GM18499 (cell line): ENCODE results near the gene CTSW.

Source experiments
- ATAC-seq: cut with Tn5 transposase; IDR thresholded peaks from one replicate; pipeline ENCODE4 v1.9.1; 2021; ENCODE audit warnings: moderate number of reproducible peaks; ENCODE audit not compliant: insufficient read depth, unreplicated experiment

The CTSW gene

DNA sequence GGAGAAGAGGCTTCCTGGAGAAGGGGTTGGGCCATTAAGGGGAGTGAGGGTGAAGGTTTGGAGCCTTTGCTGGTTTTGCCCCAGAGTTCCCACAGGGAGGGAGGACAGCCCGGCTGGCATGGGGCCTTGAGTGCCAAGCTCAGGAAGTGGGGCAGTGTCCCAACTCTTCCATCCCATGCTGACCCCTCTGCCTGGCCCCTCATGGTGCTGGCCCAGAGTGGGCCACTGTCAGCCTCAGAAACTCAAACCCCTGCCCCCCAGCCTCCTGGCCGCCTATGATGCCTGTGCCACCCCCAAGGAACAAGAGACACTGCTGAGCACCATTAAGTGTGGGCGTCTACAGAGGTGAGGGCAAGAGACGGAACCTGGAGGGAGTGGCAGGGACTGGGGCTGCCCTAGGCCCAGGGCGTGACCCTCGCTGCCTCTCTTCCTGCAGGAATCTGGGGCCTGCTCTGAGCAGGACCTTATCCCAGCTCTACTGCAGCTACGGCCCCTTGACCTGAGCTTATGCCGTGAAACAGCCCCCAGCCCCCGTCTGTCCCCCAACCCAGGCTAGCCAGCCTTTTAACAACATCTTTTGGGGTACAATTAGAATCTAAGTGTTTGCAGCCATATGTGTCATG, 14.0 kb upstream of the CTSW start:
- ATAC-seq: no peak

GRCh38 chr11:65866509-65867283, 12.9 kb upstream of the CTSW start:
- no peak for ATAC-seq

- ATAC-seq: no peak
Observed at GRCh38 chr11:65867284-65868071, 12.2 kb upstream of the CTSW start.

DNA sequence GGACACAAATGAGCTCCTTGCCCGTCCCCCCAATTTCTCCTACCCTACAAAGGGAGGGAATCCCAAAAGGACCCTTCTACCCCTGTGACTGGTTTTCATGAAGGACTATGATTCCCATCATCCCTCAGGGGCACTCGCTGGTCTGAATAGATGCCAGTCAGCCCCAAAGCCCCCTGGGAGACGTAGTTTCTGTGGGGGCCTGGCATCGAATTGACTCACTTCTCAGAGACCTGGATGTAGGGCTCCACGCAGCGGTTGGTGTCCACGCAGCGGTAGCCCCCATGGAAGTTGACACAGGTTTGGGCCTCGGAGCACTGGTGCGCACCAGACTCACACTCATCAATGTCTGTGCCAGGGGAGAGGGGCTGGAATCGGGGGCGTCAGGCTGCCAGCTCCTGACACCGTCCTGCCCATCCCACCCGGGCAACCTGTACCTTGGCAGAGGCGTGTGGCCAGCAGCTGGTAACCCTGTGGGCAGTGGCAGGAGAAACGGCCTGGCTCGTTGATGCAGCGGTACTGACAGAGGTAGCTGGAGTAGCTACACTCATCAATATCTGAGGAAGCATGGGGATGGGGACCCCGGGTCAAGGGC, 11.5 kb upstream of the CTSW start:
- no peak for ATAC-seq

GRCh38 chr11:65868907-65869306, 10.7 kb upstream of the CTSW start:
- ATAC-seq: no peak

GRCh38 chr11:65869643-65870306, 9.9 kb upstream of the CTSW start:
- ATAC-seq: no peak

DNA sequence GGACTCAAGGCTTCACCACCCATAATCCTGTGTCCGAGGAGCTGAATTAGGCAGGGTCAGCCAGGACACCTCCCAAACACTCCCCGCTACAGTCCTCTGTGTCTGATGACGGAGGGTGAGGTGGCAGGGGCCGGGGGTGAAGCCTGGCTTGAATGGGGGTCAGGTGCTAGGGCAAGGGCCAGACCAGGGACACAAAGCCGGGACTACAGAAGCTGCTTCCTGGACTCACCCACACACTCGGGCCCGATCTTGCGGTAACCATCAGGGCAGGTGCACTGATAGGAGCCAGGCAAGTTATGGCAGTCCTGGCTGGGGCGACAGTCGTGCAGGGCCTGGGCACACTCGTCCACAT, 9.4 kb upstream of the CTSW start:
- no peak for ATAC-seq

DNA sequence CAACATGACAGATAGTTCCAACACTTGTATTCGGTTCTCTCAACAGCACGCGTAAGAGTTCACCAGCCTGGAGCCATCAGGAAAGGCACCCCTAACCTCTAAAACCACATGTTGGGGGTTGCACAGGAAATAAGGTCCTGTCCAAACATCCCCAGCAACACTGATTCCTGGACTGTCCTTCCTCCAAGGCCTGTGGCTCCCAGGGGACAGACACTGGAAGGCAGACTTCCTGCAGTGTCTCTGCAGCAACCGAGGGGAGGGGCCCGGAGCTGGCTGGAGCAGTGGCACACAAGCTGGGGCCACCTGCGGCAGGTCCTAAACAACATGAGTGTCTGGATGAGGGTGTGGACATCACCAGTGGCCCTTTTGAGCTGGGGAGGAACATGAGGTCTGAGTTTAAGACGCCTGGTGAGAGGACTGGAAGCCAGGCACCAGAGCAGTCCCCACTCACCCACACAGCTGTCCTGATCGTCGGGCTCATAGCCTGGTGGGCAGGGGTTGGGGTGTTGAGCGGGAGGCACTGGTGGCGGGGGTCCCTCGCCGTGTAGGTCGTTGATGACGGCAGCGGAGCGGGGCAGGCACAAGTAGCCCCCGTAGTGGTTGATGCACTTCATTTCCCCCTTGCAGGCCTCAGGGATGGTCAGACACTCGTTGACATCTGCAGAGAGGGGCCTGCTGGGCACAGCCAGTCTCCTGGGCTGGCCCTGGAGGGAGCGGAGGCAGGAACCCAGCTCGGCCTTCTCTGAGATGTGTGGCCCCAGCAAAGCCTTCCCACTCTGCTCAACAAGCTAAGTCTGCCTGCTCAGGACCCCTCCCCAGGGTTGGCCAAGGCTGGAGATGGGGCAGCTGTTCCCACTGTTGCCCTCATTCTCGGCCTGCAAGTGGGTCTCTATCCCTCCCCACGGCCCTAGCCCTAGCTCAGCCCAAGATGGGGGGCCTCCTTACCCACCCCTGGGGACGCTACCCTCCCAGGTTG, 8.6 kb upstream of the CTSW start:
- no peak for ATAC-seq

DNA sequence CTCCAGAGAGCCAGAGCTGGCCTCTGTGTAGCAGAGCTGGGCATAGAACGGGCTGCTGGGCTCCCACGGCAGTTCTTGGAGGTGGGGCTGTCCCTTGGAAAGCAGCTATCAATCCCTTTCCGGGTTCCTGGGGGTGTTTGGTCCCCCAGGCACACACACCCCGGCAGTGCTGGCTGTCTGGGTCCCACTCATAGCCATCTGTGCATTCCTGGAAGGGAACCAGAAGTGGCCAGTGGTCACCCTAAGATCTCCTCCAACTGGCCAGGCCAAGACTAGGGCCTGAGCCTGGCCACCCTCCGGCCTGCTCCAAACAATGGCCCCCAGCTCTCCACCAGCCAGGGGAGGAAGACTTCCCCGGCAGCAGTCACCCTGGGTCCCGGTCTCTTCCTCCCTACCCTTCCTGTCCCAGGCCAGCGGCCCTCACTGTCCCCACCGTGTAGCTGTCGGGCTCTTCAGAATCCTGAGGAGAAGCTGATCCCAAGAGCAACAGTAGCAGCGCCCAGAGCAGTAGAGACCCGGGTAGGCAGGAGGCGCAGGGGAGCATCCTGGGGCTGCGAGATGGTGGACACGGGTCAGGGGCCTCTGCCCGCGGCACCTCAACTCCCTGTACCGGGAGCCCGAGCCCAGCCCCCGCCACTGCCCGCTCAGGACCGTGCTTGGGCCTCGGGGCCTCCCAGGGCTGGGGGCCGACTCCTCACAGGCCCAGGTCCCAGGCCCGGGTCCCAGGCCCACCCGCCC, 7.7 kb upstream of the CTSW start:
- no peak for ATAC-seq

DNA sequence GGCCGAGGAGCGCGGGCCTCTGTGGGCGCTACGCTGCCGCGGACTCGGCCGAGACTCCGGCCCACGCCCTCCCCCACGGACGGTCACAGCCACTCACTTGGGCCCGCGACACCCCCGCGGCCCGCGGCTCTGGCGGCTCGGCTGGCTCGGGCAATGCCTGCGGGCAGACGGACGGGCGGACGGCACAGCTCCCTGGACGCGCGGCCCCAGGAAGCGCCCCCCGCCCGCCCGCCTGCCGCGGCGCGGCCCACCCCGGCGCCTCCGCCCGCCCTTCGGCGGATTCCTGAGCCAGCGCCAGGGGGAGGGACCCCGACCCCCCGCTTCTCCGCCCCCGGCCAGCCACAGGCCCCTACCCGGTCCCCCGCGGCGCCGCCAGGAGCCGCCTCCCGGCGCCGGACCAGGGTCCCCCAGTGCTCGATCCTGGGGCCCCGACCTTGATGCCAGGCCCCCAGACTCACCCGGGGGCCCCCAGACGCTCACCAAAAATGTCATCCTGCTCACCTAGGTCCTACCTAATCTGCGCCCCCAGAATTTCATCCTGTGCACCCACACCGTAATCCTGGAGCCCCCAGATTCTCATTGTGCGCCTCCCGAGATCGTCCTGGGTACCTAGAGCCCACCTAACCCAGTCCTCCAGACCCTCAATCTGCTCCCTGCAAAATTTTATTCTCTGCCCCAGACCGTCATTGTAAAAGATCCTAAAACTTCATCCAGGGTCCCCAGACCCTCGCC, 6.9 kb upstream of the CTSW start, which contains the start of gene EFEMP2:
Gene EFEMP2 (minus strand): TSS at position 215 of the 732 bp plus-strand sequence. CDS start 446 bp downstream, outside the sequence.
- no peak for ATAC-seq

- peak; percentile 46 for ATAC-seq
Observed at GRCh38 chr11:65873318-65874156, 6.1 kb upstream of the CTSW start.

GRCh38 chr11:65880027-65880426, 390 bp downstream of the CTSW start:
- no peak for ATAC-seq

DNA sequence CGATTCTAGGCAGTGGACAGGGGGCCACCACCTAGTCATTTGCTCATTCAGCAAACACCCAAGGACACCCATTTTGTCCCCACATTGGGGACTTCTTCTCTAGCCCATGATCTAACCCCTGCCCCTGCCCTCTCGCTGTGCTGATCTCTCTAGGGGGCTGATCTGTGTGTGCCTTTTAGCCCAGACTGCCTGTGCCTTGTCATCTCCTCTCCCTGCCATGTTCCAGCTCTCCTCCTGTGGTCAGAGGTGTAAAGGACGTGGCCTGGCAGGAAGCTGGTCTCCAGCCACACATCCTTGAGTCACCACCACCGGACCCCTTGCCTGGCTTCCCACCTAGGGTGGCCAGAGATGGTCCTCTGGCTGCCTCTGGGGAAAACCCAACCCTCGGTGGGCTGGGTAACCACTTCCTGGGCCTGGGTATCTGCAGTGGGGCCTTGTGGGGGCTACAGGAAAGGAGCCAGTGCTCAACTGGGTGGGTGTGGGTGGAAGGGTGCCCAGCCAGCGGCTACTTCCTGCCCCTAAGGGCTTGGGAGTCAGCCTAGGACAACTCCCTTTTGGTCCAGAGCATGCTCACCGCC, 1.3 kb downstream of the CTSW start:
- ATAC-seq: no peak

DNA sequence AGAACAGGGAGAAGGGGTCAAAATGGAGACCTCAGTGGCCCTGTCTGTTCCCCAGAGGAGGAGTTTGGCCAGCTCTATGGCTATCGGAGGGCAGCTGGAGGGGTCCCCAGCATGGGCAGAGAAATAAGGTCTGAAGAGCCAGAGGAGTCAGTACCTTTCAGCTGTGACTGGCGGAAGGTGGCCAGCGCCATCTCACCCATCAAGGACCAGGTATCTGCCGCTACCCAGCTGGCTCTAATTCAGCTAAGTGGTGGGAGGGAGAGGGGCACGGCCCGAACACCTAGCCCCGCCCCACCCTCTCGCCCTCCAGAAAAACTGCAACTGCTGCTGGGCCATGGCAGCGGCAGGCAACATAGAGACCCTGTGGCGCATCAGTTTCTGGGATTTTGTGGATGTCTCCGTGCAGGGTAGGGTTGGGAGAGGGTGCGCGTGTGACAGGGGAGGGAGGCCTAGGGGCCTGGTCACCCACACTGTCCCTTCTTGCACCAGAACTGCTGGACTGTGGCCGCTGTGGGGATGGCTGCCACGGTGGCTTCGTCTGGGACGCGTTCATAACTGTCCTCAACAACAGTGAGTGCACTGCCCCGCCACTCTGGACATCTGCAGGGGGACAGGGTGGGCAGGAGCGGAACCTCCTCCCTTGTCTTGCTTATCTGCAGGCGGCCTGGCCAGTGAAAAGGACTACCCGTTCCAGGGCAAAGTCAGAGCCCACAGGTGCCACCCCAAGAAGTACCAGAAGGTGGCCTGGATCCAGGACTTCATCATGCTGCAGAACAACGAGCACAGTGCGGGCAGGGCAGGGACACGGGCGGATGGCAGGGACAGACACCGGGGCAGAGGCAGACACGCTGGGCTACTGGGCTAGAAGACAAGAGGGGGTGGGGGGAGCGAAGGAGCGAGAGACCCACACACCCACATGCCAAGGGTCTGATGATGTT, 2.8 kb downstream of the CTSW start:
- ATAC-seq: no peak

- no peak for ATAC-seq
Observed at GRCh38 chr11:65883058-65883761, 3.6 kb downstream of the CTSW start.
